Putamen (tissue), 1 donor: ENCODE data around the gene SLC7A5.
"Not testable (repeated sequence)": the region's sequence is repeated elsewhere in the genome, so short reads cannot be mapped to it uniquely, and the experiment has no call there.

Source experiments
- DNase-seq: peaks from one replicate; pipeline ENCODE4 v3.0.0-alpha.2; 2016; ENCODE audit warnings: low spot score

The SLC7A5 gene

GRCh38 chr16:87794485-87795078, 74.7 kb downstream of the SLC7A5 start:
- no peak for DNase-seq

GRCh38 chr16:87792205-87792565, 77.1 kb downstream of the SLC7A5 start:
- DNase-seq = no peak

GRCh38 chr16:87791295-87792204, 77.8 kb downstream of the SLC7A5 start:
- DNase-seq = peak; percentile 73

- DNase-seq = no peak
These were observed 78.8 kb downstream of the SLC7A5 start for GRCh38 chr16:87790292-87791100.

GRCh38 chr16:87789437-87790291, 79.6 kb downstream of the SLC7A5 start:
- DNase-seq = no peak

GRCh38 chr16:87788730-87789436, 80.4 kb downstream of the SLC7A5 start:
- not testable (repeated sequence) for DNase-seq

GRCh38 chr16:87787451-87788091, 81.7 kb downstream of the SLC7A5 start:
- DNase-seq = not testable (repeated sequence)

- DNase-seq = no peak
These were observed 84.5 kb downstream of the SLC7A5 start for GRCh38 chr16:87784812-87785211.

GRCh38 chr16:87782033-87782432, 87.3 kb downstream of the SLC7A5 start:
- no peak for DNase-seq

GRCh38 chr16:87780385-87780989, 88.8 kb downstream of the SLC7A5 start:
- DNase-seq = peak; percentile 37
